Upper lobe of left lung (tissue), 4 donors: ENCODE results near the gene FOSL2.
A peak's percentile ranks its signal among the peaks of the same experiment; 100 is the strongest.

Experiments used
- CTCF ChIP-seq, 6 experiments: fragments of 450-650 bp in 4 of 6; fragments of 200-600 bp in 2 of 6; sonication (generic) in 2 of 6; IDR thresholded peaks; one replicate each; pipeline ENCODE4 v1.5.1; 2016 to 2019; ENCODE audit warnings: antibody characterized with exemption in 6 of 6
- EP300 ChIP-seq, 4 donors: sonication (generic); formaldehyde crosslinking; IDR thresholded peaks; one replicate each; pipeline ENCODE4 v1.5.1; 2017; ENCODE audit warnings: antibody characterized with exemption in 4 of 4, control low read depth in 2 of 4
- POLR2A ChIP-seq, 4 donors: fragments of 450-650 bp; IDR thresholded peaks; one replicate each; pipeline ENCODE4 v1.5.1; 2016 to 2017; ENCODE audit warnings: antibody characterized with exemption in 4 of 4, mild to moderate bottlenecking in 2 of 4

GRCh38 chr2:28444956-28445355 is 52.3 kb downstream of the FOSL2 start:
- TF ChIP-seq EP300 (IDR thresholded peaks at IDR 0.05) (no peak), CTCF (IDR thresholded peaks at IDR 0.05) (no peak), POLR2A (IDR thresholded peaks at IDR 0.05) (peak in 1 of 4 donors; percentile 37)
